GM19193 (cell line): ENCODE data around the gene CIDEB.

Experiments used
- POLR2A ChIP-seq: IDR thresholded peaks from 4 replicates; pipeline ENCODE4 v1.6.1; 2011; ENCODE audit not compliant: insufficient read depth, insufficient read length; ENCODE audit errors: extremely low read depth

CIDEB gene

GRCh38 chr14:24337144-24337823 is 29.5 kb upstream of the CIDEB start:
- no peak for TF ChIP-seq POLR2A

- TF ChIP-seq POLR2A, result no peak
Observed at GRCh38 chr14:24335461-24336171, 27.8 kb upstream of the CIDEB start.

GRCh38 chr14:24334431-24335291 is 26.9 kb upstream of the CIDEB start, which contains the start of gene ADCY4:
Gene ADCY4 (minus strand): TSS chr14:24335071. CDS start chr14:24334652, 419 bp downstream.
- TF ChIP-seq POLR2A, result no peak

GRCh38 chr14:24332268-24332993 is 24.7 kb upstream of the CIDEB start:
- no peak for TF ChIP-seq POLR2A

GRCh38 chr14:24331731-24332267 is 24.0 kb upstream of the CIDEB start:
- TF ChIP-seq POLR2A, result no peak

- no peak for TF ChIP-seq POLR2A
Observed at GRCh38 chr14:24330973-24331674, 23.3 kb upstream of the CIDEB start.

- TF ChIP-seq POLR2A, result no peak
Observed at GRCh38 chr14:24329736-24330135, 22.0 kb upstream of the CIDEB start.

- TF ChIP-seq POLR2A, result no peak
Observed at GRCh38 chr14:24329073-24329663, 21.4 kb upstream of the CIDEB start.

GRCh38 chr14:24327303-24327702 is 19.5 kb upstream of the CIDEB start:
- no peak for TF ChIP-seq POLR2A

- TF ChIP-seq POLR2A, result no peak
Observed at GRCh38 chr14:24325963-24326362, 18.2 kb upstream of the CIDEB start.

- no peak for TF ChIP-seq POLR2A
Observed at GRCh38 chr14:24325041-24325530, 17.3 kb upstream of the CIDEB start.

- TF ChIP-seq POLR2A, result no peak
Observed at GRCh38 chr14:24324024-24324423, 16.2 kb upstream of the CIDEB start.

- TF ChIP-seq POLR2A, result no peak
Observed at GRCh38 chr14:24323341-24323740, 15.6 kb upstream of the CIDEB start.
